ENCODE data around the gene LBH. TPM values are rescaled to one million over a fixed set of nuclear protein-coding genes. Genes with fewer than 3 reads are reported as not detected.
A peak's percentile ranks its signal among the peaks of the same experiment; 100 is the strongest.

The LBH gene
- total RNA-seq, 1 donor from 2014 or later: 137 TPM

DNA sequence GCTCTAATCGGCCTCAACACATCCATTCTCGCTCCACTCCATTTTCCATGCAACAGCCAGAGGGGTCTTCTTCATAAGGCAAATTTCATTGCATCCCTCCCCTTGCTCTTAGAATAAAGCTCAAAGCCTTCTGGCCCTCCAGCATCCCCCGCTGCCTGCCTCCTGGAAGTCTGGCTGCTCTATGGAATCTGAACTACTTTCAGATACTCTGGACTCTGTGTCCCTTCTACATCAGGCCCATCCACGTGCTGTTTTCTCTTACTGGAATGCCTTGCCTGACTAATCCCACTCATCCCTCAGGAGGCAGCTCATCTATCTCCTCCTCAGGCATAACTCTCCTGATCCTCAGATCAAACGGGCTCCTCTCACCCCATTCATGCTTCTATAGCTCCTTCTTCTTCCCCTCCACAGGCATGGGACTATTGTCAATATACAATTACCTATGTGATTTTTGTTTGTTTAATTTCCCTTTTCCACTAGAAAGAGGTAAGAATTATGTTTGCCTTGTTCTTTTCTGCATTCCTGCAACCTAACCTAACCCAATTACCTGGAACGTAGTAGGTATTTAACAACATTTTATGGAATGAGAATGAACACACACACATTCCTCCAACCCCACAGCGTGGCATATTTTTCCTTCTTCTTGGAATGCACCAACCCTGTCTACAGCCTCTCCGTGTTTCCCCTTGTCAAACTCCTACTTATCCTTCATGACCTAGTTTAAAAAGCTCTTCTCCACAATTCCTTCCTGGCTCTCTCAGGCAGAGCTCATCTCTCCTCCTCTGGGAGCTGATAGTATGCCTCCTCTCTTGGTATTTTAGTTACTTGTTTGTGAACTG lies 49.5 kb downstream of the LBH start:
- H3K27ac ChIP-seq: no peak overlapping the region
- no peaks in the 10 kb centered on the region for H3K36me3 ChIP-seq
- DNase-seq: no peak
- no peak overlapping the region for H3K4me3 ChIP-seq
- no peaks in the 10 kb centered on the region for H3K27me3 ChIP-seq (ENCODE audit: low read depth)
- TF ChIP-seq, protein P1, sequence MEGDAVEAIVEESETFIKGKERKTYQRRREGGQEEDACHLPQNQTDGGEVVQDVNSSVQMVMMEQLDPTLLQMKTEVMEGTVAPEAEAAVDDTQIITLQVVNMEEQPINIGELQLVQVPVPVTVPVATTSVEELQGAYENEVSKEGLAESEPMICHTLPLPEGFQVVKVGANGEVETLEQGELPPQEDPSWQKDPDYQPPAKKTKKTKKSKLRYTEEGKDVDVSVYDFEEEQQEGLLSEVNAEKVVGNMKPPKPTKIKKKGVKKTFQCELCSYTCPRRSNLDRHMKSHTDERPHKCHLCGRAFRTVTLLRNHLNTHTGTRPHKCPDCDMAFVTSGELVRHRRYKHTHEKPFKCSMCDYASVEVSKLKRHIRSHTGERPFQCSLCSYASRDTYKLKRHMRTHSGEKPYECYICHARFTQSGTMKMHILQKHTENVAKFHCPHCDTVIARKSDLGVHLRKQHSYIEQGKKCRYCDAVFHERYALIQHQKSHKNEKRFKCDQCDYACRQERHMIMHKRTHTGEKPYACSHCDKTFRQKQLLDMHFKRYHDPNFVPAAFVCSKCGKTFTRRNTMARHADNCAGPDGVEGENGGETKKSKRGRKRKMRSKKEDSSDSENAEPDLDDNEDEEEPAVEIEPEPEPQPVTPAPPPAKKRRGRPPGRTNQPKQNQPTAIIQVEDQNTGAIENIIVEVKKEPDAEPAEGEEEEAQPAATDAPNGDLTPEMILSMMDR (IDR thresholded peaks at IDR 0.05): no peak
- ATAC-seq: no peak
- H3K9me3 ChIP-seq: no peaks in the 10 kb centered on the region
- intact Hi-C loops (cut with DNase I): no loop called here
- H3K4me1 ChIP-seq: no peaks in the 10 kb centered on the region

DNA sequence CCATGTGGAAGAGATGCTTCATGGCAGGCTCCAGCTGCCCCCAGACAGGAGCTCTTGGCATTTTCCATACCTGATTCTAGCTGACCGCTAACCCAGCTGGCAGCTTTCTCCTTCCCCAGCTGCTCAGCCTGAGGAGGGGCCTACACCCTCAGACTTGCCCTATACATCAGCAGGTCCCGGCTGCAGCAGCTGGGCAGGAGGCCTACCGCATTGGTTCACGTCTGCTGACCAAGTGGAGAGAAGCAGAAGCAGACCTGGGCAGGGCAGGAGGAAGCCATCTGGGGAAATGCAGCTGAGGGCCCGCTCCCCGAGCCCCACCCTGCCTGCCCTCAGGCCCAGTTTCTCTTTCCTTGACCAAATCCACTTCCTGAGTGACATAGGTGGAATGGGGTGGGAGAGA lies 50.7 kb downstream of the LBH start:
- no peaks in the 10 kb centered on the region for H3K4me1 ChIP-seq
- peak in 1 of 2 donors; percentile 56 for ATAC-seq

DNA sequence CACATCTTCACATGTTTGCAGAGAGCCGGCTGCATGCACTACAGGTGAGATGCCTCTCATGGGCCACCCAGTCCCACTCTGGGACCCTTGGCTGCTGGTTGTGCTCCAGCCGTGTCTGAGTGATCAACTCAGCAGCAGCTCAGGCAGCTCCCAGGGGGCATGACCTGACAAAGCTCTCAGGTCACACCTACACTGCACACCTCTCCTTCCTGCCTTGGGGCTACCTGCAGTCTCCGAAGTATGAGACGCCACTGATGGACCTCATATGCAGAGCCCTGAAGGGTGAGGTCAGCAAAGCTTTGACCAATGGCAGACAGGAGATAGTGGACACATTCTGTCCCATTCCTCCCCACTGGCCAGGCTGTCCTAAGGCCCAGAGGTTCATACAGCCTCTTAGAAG lies 51.4 kb downstream of the LBH start:
- H3K9me3 ChIP-seq: no peaks in the 10 kb centered on the region
- peaks cover 6% of the 10 kb centered on the region for H3K4me1 ChIP-seq
- no peak overlapping the region for H3K4me3 ChIP-seq
- no peak overlapping the region for H3K27ac ChIP-seq
- intact Hi-C loops (cut with DNase I): no loop called here
- H3K27me3 ChIP-seq (ENCODE audit: low read depth): no peaks in the 10 kb centered on the region
- ATAC-seq (no peak), DNase-seq (no peak)
- TF ChIP-seq, protein P1 (IDR thresholded peaks at IDR 0.05): no peak
- no peaks in the 10 kb centered on the region for H3K36me3 ChIP-seq

More for the DNA sequence above, 50.7 kb downstream of the LBH start:
- no peak overlapping the region for H3K27ac ChIP-seq
- no peaks in the 10 kb centered on the region for H3K36me3 ChIP-seq
- no peaks in the 10 kb centered on the region for H3K27me3 ChIP-seq (ENCODE audit: low read depth)
- TF ChIP-seq, protein P1 (IDR thresholded peaks at IDR 0.05): no peak
- no peak overlapping the region for H3K4me3 ChIP-seq
- H3K9me3 ChIP-seq: no peaks in the 10 kb centered on the region
- intact Hi-C loops (cut with DNase I): no loop called here
- no peak for DNase-seq

DNA sequence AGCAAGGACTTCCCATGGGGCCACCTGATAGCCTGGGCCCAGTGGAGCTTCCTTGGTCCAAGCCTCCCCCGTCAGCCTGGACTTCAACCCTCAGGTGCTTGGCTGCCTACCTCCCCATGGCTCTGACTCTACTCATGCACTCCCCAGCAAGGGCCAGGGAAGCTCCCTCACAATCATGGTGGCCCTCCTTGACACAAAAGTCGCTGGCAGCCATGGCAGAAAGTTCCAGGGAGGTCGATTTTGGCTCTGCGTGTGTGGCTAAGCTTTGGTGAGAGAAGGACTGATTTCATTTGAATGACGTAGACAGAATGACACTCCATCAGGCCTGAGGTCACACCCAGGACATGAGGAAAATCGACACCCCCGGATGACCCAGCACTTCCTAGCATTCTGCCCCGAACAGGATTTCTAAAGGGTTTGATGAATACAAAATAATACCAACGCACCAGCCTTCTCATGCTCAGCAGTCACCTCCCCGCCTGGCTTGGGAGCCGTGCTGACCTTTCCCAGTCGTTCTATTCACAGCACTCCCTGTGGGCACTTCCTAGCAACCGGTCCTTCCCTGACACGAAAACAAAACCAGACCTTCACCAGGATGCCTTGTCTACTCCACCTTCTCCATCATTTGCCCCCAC lies 52.7 kb downstream of the LBH start:
- TF ChIP-seq, protein P1 (IDR thresholded peaks at IDR 0.05): no peak
- Histone ChIP-seq H3K27ac (no peak overlapping the region), H3K9me3 (no peaks in the 10 kb centered on the region), H3K4me1 (peaks cover 12% of the 10 kb centered on the region), H3K4me3 (no peak overlapping the region), H3K36me3 (no peaks in the 10 kb centered on the region), H3K27me3 (ENCODE audit: low read depth) (no peaks in the 10 kb centered on the region)
- intact Hi-C loops (cut with DNase I): no loop called here
- ATAC-seq (no peak), DNase-seq (no peak)

DNA sequence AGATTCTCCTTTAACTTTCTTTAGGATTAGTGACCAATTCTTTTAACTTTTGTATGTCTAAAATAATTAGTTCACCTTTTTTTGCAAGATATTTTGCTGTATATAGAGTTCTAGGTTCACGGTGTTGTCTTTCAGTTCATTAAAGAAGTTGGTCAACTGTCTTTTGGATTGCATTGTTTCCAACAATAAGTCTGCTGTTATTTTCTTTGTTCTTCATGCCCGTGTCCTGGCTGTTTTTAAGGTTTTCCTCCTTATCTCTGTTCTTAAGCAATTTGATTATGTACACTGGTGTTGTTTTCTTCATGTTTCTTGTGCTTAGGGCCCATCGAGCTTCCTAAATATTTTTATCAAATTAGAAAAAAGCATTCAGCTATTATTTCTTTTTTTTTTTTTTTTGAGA lies 54.4 kb downstream of the LBH start:
- TF ChIP-seq, protein P1 (IDR thresholded peaks at IDR 0.05): no peak
- Histone ChIP-seq H3K4me3 (no peak overlapping the region), H3K27ac (no peak overlapping the region), H3K36me3 (no peaks in the 10 kb centered on the region), H3K4me1 (peaks cover 12% of the 10 kb centered on the region), H3K9me3 (no peaks in the 10 kb centered on the region), H3K27me3 (ENCODE audit: low read depth) (no peaks in the 10 kb centered on the region)
- DNase-seq (no peak), ATAC-seq (no peak)
- intact Hi-C loops (cut with DNase I): no loop called here
